GM12878 (cell line): ENCODE data around the gene FIG4. TPM values are rescaled to one million over a fixed set of nuclear protein-coding genes. Genes with fewer than 3 reads are reported as not detected.

Source experiments
- CBX3 ChIP-seq: fragments of 200-600 bp; sonication (generic); IDR thresholded peaks from 2 replicates; pipeline ENCODE4 v1.6.1; 2016; ENCODE audit warnings: low read depth, borderline replicate concordance
- CHD4 ChIP-seq: fragments of 200-600 bp; sonication (generic); IDR thresholded peaks from 2 replicates; pipeline ENCODE4 v1.6.1; 2016; ENCODE audit warnings: mild to moderate bottlenecking
- EGR1 ChIP-seq, 2 experiments: IDR thresholded peaks; 1 replicate in 1 of 2; 2 replicates in 1 of 2; pipeline ENCODE4 v1.6.1; 2011 to 2012; ENCODE audit warnings: low read depth in 2 of 2, low read length in 2 of 2, borderline replicate concordance in 1 of 2, mild to moderate bottlenecking in 1 of 2, moderate library complexity in 1 of 2
- ETV6 ChIP-seq, 2 experiments: fragments of 450-650 bp in 1 of 2; IDR thresholded peaks in 1 of 2; conservative IDR thresholded peaks in 1 of 2; 2 replicates each; pipeline ENCODE4 v1.6.1; 2014; ENCODE audit warnings: antibody characterized with exemption in 1 of 2, borderline replicate concordance in 1 of 2, low read depth in 1 of 2, mild to moderate bottlenecking in 1 of 2, moderate library complexity in 1 of 2
- EZH2 ChIP-seq: IDR thresholded peaks from 2 replicates; pipeline ENCODE4 v1.6.1; 2012; ENCODE audit warnings: low read depth, mild to moderate bottlenecking, control low read depth, inconsistent platforms, low read length, borderline replicate concordance; ENCODE audit not compliant: control insufficient read depth
- GABPA ChIP-seq: IDR thresholded peaks from 2 replicates; pipeline ENCODE4 v1.6.1; 2014; ENCODE audit warnings: antibody characterized with exemption, low read depth, mild to moderate bottlenecking, inconsistent platforms
- HDAC6 ChIP-seq: fragments of 200-600 bp; sonication (generic); IDR thresholded peaks from one replicate; pipeline ENCODE4 v1.8.0; 2017; ENCODE audit warnings: antibody characterized with exemption; ENCODE audit not compliant: unreplicated experiment
- JUND ChIP-seq: IDR thresholded peaks from 2 replicates; pipeline ENCODE4 v1.6.1; 2012; ENCODE audit warnings: low read depth, mild to moderate bottlenecking, low read length, improper control_type of control experiment, moderate library complexity
- KDM1A ChIP-seq: fragments of 200-600 bp; sonication (generic); IDR thresholded peaks from 2 replicates; pipeline ENCODE4 v1.6.1; 2016; ENCODE audit warnings: borderline replicate concordance
- KLF5 ChIP-seq: fragments of 450-650 bp; IDR thresholded peaks from 2 replicates; pipeline ENCODE4 v1.6.1; 2014; ENCODE audit warnings: mild to moderate bottlenecking; ENCODE audit not compliant: partially characterized antibody
- MTA2 ChIP-seq: fragments of 450-650 bp; IDR thresholded peaks from 2 replicates; pipeline ENCODE4 v1.6.1; 2016; ENCODE audit warnings: low read depth, mild to moderate bottlenecking, moderate library complexity
- NR2C2 ChIP-seq: IDR thresholded peaks from 2 replicates; pipeline ENCODE4 v1.6.1; 2011; ENCODE audit warnings: borderline replicate concordance, low read depth; ENCODE audit not compliant: control insufficient read depth, insufficient read length
- NR2F1 ChIP-seq: fragments of 450-650 bp; conservative IDR thresholded peaks from 2 replicates; pipeline ENCODE4 v1.6.1; 2017; ENCODE audit warnings: mild to moderate bottlenecking
- POLR2AphosphoS5 ChIP-seq: IDR thresholded peaks from 2 replicates; pipeline ENCODE4 v1.6.1; 2011; ENCODE audit warnings: mild to moderate bottlenecking, low read length, inconsistent platforms
- SMARCA5 ChIP-seq: fragments of 450-650 bp; IDR thresholded peaks from 2 replicates; pipeline ENCODE4 v1.6.1; 2017; ENCODE audit warnings: mild to moderate bottlenecking
- SMC3 ChIP-seq: IDR thresholded peaks from 2 replicates; pipeline ENCODE4 v1.6.1; 2011; ENCODE audit warnings: low read length, improper control_type of control experiment, borderline replicate concordance
- TBL1XR1 ChIP-seq: IDR thresholded peaks from 2 replicates; pipeline ENCODE4 v1.6.1; 2012; ENCODE audit warnings: low read depth, low read length, improper control_type of control experiment
- WRNIP1 ChIP-seq: IDR thresholded peaks from 2 replicates; pipeline ENCODE4 v1.6.1; 2011; ENCODE audit warnings: low read depth, low read length, improper control_type of control experiment, borderline replicate concordance
- ZBED1 ChIP-seq: IDR thresholded peaks from 2 replicates; pipeline ENCODE4 v1.6.1; 2016; ENCODE audit warnings: borderline replicate concordance
- ZNF274 ChIP-seq: IDR thresholded peaks from one replicate; pipeline ENCODE4 v1.8.0; 2011; ENCODE audit not compliant: insufficient read length, insufficient read depth
- polyA plus RNA-seq, 11 experiments: library from polyadenylated mRNA; depleted of rRNA in 4 of 11; unstranded in 6 of 11; stranded (reverse) in 5 of 11; fragments of >200 nt; fragmentation: Nextera tagmentation in 4 of 11; fragmentation: Illumina TruSeq in 1 of 11; extraction: Ambion mirVana in 4 of 11; extraction: Trizol in 1 of 11; gene quantifications; 1 replicate in 1 of 11; 2 replicates in 10 of 11; pipeline versions ENCODE4 v1.2.1 to v1.2.3, GENCODE V29; 2011 to 2016; ENCODE audit warnings: inconsistent platforms in 2 of 11, missing spikeins in 2 of 11, low read depth in 1 of 11
- total RNA-seq, 4 experiments: library from RNA; depleted of rRNA in 3 of 4; stranded (reverse); fragments of >200 nt in 3 of 4; fragmentation: Illumina TruSeq in 1 of 4; extraction: Trizol in 1 of 4; gene quantifications; 2 replicates each; pipeline versions ENCODE4 v1.2.1 to v1.2.3, GENCODE V29; 2013 to 2021
- TF ChIP-seq, protein P1 (sequence below): fragments of 450-650 bp; IDR thresholded peaks from 2 replicates; pipeline ENCODE4 v1.6.1; 2016; ENCODE audit warnings: mild to moderate bottlenecking
- TF ChIP-seq, protein P2 (sequence below): fragments of 450-650 bp; IDR thresholded peaks from 2 replicates; pipeline ENCODE4 v1.6.1; 2016; ENCODE audit warnings: mild to moderate bottlenecking, moderate library complexity, borderline replicate concordance
- TF ChIP-seq, protein P3 (sequence below): fragments of 450-650 bp; IDR thresholded peaks from 2 replicates; pipeline ENCODE4 v1.6.1; 2017; ENCODE audit warnings: mild to moderate bottlenecking, moderate library complexity

Gene FIG4
- total and polyA plus RNA-seq, 10 of the 15 experiments (the other 5 are each of a cell fraction or from before 2014, with no cell fraction given), result 3.8 to 23.2 (median 11.8) TPM

DNA sequence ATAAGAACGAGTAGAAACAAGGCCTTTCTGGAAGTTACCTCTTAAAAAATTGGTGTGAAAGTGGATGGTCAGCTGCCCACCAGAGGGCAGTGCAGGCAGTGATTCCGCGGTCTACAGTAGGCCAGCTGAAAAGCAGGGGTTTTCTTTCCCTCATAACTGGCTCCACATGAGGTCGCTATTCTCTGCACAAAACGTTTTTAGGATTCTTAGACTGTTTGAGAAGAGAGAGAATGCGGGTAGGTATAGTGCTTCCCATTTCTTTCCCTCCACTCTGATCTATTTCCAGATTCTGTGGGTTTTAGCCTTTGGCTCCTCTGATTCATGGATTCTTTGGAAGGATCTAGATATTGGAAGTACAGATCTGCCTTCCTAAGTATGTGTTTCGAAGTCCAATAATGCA is 14.2 kb downstream of the FIG4 start (continued):
- TF ChIP-seq WRNIP1 (0 out of 2 replicates have a peak, but pooled peaks have one; percentile 91), CBX3 (no peak), POLR2AphosphoS5 (no peak), NR2C2 (no peak), TBL1XR1 (peak; percentile 49; the same call in 1 of the 2 replicates), NR2F1 (no peak), ETV6 (conservative IDR thresholded peaks at IDR 0.05 in 1 of 2, IDR thresholded peaks at IDR 0.05 in 1 of 2; ENCODE audit: borderline replicate concordance in 1 of 2, low read depth in 1 of 2) (no peak), ZNF274 (no peak), JUND (no peak), KDM1A (no peak), ZBED1 (no peak), EGR1 (IDR thresholded peaks at IDR 0.05; ENCODE audit: borderline replicate concordance in 1 of 2, low read depth in 2 of 2, low read length in 2 of 2) (no peak), SMARCA5 (peak; percentile 82; the same call in 1 of the 2 replicates), MTA2 (no peak), HDAC6 (no peak), CHD4 (no peak), KLF5 (no peak), GABPA (no peak), SMC3 (peak; percentile 100), EZH2 (no peak)
- TF ChIP-seq, protein P1, sequence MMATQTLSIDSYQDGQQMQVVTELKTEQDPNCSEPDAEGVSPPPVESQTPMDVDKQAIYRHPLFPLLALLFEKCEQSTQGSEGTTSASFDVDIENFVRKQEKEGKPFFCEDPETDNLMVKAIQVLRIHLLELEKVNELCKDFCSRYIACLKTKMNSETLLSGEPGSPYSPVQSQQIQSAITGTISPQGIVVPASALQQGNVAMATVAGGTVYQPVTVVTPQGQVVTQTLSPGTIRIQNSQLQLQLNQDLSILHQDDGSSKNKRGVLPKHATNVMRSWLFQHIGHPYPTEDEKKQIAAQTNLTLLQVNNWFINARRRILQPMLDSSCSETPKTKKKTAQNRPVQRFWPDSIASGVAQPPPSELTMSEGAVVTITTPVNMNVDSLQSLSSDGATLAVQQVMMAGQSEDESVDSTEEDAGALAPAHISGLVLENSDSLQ, result no peak
- TF ChIP-seq, protein P2, sequence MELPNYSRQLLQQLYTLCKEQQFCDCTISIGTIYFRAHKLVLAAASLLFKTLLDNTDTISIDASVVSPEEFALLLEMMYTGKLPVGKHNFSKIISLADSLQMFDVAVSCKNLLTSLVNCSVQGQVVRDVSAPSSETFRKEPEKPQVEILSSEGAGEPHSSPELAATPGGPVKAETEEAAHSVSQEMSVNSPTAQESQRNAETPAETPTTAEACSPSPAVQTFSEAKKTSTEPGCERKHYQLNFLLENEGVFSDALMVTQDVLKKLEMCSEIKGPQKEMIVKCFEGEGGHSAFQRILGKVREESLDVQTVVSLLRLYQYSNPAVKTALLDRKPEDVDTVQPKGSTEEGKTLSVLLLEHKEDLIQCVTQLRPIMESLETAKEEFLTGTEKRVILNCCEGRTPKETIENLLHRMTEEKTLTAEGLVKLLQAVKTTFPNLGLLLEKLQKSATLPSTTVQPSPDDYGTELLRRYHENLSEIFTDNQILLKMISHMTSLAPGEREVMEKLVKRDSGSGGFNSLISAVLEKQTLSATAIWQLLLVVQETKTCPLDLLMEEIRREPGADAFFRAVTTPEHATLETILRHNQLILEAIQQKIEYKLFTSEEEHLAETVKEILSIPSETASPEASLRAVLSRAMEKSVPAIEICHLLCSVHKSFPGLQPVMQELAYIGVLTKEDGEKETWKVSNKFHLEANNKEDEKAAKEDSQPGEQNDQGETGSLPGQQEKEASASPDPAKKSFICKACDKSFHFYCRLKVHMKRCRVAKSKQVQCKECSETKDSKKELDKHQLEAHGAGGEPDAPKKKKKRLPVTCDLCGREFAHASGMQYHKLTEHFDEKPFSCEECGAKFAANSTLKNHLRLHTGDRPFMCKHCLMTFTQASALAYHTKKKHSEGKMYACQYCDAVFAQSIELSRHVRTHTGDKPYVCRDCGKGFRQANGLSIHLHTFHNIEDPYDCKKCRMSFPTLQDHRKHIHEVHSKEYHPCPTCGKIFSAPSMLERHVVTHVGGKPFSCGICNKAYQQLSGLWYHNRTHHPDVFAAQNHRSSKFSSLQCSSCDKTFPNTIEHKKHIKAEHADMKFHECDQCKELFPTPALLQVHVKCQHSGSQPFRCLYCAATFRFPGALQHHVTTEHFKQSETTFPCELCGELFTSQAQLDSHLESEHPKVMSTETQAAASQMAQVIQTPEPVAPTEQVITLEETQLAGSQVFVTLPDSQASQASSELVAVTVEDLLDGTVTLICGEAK, result no peak
- TF ChIP-seq, protein P3, sequence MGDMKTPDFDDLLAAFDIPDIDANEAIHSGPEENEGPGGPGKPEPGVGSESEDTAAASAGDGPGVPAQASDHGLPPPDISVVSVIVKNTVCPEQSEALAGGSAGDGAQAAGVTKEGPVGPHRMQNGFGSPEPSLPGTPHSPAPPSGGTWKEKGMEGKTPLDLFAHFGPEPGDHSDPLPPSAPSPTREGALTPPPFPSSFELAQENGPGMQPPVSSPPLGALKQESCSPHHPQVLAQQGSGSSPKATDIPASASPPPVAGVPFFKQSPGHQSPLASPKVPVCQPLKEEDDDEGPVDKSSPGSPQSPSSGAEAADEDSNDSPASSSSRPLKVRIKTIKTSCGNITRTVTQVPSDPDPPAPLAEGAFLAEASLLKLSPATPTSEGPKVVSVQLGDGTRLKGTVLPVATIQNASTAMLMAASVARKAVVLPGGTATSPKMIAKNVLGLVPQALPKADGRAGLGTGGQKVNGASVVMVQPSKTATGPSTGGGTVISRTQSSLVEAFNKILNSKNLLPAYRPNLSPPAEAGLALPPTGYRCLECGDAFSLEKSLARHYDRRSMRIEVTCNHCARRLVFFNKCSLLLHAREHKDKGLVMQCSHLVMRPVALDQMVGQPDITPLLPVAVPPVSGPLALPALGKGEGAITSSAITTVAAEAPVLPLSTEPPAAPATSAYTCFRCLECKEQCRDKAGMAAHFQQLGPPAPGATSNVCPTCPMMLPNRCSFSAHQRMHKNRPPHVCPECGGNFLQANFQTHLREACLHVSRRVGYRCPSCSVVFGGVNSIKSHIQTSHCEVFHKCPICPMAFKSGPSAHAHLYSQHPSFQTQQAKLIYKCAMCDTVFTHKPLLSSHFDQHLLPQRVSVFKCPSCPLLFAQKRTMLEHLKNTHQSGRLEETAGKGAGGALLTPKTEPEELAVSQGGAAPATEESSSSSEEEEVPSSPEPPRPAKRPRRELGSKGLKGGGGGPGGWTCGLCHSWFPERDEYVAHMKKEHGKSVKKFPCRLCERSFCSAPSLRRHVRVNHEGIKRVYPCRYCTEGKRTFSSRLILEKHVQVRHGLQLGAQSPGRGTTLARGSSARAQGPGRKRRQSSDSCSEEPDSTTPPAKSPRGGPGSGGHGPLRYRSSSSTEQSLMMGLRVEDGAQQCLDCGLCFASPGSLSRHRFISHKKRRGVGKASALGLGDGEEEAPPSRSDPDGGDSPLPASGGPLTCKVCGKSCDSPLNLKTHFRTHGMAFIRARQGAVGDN, result no peak
